GM18498 (cell line): ENCODE data around the gene SKIL.
A peak's percentile ranks its signal among the peaks of the same experiment; 100 is the strongest.
"Not testable (repeated sequence)": the region's sequence is repeated elsewhere in the genome, so short reads cannot be mapped to it uniquely, and the experiment has no call there.

ENCODE experiments used
- ATAC-seq: cut with Tn5 transposase; IDR thresholded peaks from one replicate; pipeline ENCODE4 v1.9.1; 2021; ENCODE audit warnings: mild to moderate bottlenecking, moderate library complexity; ENCODE audit not compliant: unreplicated experiment

SKIL gene, protein sequence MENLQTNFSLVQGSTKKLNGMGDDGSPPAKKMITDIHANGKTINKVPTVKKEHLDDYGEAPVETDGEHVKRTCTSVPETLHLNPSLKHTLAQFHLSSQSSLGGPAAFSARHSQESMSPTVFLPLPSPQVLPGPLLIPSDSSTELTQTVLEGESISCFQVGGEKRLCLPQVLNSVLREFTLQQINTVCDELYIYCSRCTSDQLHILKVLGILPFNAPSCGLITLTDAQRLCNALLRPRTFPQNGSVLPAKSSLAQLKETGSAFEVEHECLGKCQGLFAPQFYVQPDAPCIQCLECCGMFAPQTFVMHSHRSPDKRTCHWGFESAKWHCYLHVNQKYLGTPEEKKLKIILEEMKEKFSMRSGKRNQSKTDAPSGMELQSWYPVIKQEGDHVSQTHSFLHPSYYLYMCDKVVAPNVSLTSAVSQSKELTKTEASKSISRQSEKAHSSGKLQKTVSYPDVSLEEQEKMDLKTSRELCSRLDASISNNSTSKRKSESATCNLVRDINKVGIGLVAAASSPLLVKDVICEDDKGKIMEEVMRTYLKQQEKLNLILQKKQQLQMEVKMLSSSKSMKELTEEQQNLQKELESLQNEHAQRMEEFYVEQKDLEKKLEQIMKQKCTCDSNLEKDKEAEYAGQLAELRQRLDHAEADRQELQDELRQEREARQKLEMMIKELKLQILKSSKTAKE

DNA sequence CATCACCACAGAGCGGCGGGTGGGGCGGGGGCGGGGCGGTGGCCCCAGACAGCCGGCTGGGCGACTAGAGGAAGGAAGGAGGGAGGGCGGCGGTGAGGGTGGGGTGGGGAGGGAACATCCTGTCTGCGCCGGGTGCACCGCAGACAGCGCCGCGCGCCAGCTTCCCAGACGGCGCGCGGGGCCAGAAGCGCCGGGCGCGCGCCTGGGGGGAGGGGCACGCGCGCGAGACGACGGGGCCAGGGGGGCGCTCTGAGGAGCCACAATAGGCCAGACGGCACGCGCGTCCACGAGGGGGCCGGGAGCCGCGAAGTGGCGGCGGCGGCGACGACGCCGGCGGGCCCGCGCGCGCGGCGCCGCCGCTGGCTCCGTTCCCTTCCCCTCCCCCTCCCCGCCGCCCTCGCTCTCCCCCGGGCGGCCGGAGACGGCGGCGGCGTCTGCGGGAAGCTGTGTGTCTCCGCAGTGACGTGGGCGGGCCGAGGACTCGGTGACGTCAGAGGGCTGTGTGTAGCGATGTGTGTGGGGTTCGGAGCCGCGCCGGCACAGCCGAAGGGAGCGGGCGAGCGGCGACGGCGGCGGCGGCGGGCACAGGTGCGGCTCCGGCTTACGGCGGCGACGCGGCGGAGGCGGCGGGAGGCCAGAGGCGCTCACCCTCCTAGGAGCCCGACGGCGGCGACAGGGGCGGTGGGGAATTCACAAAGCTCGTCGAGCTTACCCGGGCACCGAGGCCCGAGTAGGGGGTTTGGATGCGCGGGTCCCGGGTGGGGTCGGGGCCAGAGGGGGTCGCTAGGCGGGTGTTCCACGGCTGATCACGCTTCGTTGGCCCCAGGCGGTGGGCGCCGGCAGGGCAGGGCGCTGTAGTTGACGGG lies at the start of gene SKIL:
TSS of gene SKIL (plus strand) at position 540 of the 866 bp plus-strand sequence. CDS start 2,617 bp downstream, outside the sequence.
- ATAC-seq = peak; percentile 67

- no peak for ATAC-seq
Observed at GRCh38 chr3:170309046-170309445, 48.5 kb upstream of the SKIL start.

DNA sequence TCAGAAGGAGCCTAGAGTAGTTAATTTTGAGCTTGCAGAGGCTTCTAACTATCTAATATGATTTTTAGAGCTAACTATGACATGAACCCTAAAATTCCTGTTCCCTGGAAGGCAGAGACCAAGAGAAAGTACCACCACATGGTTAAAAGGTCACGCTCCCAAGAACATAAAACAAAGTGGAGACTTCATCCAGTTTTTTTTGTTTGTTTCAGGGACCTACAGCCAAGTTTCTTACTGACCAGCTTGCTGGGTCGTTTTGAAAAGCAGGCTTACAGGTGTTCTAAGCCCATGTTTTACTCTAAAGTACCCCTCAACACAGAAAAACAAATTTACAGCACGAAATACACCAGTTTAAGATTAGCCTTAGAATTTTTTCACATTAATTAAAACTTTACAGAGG lies 39.6 kb upstream of the SKIL start:
- ATAC-seq = no peak

DNA sequence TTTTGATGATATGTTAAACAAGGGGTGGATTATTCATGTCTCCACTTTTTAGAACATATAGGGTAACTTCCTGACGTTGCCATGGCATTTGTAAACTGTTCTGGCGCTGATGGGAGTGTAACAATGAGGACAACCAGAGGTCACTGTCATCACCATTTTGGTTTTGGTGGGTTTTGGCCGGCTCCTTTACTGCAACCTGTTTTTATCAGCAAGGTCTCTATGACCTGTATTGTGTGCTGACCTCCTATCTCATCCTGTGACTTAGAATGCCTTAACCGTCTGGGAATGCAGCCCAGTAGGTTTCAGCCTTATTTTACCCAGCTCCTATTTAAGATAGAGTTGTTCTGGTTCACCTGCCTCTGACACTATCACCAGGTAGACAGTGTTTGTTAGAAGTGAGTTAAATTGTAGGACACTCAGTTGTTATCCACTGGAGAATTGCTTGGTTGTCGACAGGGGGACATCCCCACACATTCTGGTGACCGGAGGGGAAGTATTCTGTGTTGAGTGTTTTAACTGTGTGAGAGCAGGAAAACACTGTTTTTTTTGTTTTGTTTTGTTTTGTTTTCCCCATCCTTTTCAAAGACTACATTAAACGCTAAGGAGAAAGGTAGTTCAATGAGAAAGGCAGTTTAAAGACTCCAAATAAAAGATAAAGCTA lies 36.9 kb upstream of the SKIL start:
- ATAC-seq = no peak

DNA sequence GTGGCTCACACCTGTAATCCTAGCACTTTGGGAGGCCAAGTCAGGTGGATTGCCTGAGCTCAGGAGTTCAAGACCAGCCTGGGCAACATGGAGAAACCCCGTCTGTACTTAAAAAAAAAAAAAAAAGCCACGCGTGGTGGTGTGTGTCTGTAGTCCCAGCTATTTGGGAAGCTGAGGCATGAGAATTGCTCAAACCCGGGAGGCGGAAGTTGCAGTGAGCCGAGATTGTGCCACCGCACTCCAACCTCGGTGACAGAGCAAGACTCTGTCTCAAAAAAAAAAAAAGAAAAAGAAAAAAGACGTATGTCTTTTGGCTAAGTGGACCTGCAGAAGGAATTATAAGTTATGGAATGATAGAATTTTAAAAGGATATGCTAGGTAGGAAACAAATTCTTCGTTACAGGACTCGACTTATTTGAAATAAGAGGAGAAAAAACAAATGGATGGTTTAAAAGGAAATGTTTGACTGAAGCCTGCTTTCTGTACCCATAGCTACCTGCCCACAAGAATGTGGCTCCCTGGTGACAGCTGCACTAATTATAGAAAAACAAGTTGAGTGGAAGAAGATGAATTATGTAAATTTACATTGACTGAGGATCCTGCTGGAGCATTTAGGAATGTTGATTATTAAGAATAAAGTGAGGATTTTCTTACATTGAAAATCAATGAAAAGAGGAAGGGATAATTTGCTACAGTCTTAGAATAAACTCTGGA lies 36.0 kb upstream of the SKIL start:
- ATAC-seq = no peak

GRCh38 chr3:170322566-170323269 lies 34.8 kb upstream of the SKIL start:
- ATAC-seq = no peak

- ATAC-seq = no peak
Observed at GRCh38 chr3:170323331-170323730, 34.2 kb upstream of the SKIL start.

DNA sequence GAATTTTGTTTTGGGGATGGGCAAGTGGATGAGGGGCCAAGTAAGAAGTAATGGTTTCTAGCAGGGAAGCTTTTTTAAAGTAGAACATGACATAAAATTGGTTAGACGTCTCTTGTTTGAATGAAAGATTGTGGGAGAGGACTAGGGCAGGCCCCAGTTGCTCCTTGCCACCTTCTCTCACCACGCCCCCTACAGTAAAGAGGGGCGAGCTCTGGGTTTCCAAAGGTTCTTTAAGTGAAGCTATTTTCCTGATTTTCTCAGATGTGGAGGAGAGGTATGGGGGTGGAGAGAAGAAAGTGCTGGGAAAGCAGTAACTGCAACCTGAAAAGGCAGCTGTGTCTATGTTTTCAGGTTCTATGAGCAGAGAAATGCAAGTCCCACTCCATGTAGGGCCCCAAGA lies 32.6 kb upstream of the SKIL start:
- no peak for ATAC-seq

- ATAC-seq = no peak
Observed at GRCh38 chr3:170327040-170327808, 30.3 kb upstream of the SKIL start.

- ATAC-seq = not testable (repeated sequence)
Observed at GRCh38 chr3:170327868-170328548, 29.5 kb upstream of the SKIL start.

- ATAC-seq = no peak
Observed at GRCh38 chr3:170330366-170330765, 27.1 kb upstream of the SKIL start.

DNA sequence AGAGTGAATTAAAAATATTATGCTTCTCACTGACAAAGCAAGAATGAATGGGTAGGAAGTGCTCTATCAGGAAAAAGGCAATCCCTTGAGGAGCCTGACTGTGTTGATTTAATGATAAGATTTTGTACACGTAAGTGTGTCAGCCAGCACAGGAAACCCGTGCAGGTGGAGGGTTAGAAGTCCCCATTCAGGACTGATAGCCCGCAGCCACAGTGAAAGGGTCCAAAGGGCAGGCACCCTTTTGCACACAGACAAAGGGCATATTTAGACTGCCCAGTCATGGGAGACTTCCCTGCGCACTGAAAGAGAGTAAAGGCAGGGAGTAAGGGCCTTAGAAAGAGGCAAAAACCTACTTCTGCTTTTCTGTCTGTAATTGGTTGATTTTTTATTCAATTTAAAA lies 26.4 kb upstream of the SKIL start:
- ATAC-seq = peak; percentile 74

GRCh38 chr3:170337420-170337819 lies 20.1 kb upstream of the SKIL start:
- ATAC-seq = no peak

- ATAC-seq = no peak
Observed at GRCh38 chr3:170338690-170339340, 18.7 kb upstream of the SKIL start.

GRCh38 chr3:170342273-170342672 lies 15.2 kb upstream of the SKIL start:
- ATAC-seq = not testable (repeated sequence)

DNA sequence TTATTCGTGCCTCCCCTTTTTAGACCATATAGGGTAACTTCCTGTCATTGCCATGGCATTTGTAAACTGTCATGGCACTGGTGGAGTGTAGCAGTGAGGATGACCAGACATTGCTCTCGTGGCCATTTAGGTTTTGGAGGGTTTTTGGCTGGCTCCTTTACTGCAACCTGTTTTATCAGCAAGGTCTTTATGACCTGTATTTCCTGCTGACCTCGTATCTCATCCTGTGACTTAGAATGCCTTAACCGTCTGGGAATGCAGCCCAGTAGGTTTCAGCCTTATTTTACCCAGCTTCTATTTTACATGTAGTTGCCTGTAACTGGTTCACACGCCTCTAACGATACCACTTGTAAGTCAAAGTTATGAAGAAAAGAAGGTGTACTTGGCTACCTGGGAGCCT lies 13.7 kb upstream of the SKIL start:
- ATAC-seq = not testable (repeated sequence)

DNA sequence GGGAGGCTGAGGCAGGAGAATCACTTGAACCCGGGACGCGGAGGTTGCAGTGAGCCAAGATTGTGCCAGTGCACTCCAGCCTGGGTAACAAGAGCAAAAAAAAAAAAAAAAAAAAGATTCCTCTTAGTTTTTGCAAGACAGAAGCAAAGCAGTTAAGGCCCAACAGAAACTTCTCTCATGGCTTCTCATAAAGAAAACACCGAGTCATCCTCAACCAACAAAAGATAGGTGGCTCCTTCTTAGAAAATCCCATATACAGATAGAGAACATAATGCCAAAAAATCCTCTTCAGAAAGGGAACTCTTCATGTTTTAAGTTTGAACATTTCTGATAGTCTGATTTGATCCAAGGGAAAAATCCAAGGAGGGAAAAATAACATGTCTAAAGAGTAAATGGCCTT lies 12.5 kb upstream of the SKIL start:
- no peak for ATAC-seq
